GM12875 (cell line): ENCODE data around the gene CPXM1.

ENCODE experiments used
- H3K4me3 ChIP-seq: one replicate; pipeline ENCODE4 v1.5.1; 2011; ENCODE audit warnings: low read depth, low read length, control low read depth
- CTCF ChIP-seq: IDR thresholded peaks from 2 replicates; pipeline ENCODE4 v1.5.1; 2011; ENCODE audit warnings: low read depth, mild to moderate bottlenecking, control low read depth, inconsistent platforms, low read length, moderate library complexity, borderline replicate concordance; ENCODE audit not compliant: insufficient read depth

The CPXM1 gene

GRCh38 chr20:2763186-2763585 lies 37.2 kb downstream of the CPXM1 start:
- no peak for TF ChIP-seq CTCF
- H3K4me3 ChIP-seq = no peak overlapping the region

- H3K4me3 ChIP-seq = no peak overlapping the region
These were observed 37.8 kb downstream of the CPXM1 start for GRCh38 chr20:2762578-2763131.

GRCh38 chr20:2761885-2762284 lies 38.5 kb downstream of the CPXM1 start:
- TF ChIP-seq CTCF = no peak
- no peak overlapping the region for H3K4me3 ChIP-seq

More at GRCh38 chr20:2762578-2763131, 37.8 kb downstream of the CPXM1 start:
- no peak for TF ChIP-seq CTCF

DNA sequence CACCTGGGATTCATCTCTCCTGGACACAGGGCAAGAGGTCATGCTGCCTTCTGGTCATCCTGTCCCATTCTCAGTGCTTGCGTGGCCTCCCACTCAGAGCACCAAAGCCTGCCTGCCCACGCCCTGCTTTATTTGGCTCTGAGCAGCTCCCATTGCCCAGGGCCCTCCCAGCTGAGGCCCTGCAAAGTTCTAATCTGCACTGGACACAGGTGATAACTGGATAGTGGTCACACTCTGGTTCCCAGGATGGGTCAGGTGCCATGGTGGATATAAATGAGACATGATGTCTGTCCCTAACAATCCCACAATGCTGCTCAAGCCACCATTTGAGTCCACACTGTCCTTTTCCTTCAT lies 39.5 kb downstream of the CPXM1 start:
- TF ChIP-seq CTCF = no peak
- H3K4me3 ChIP-seq = no peak overlapping the region

DNA sequence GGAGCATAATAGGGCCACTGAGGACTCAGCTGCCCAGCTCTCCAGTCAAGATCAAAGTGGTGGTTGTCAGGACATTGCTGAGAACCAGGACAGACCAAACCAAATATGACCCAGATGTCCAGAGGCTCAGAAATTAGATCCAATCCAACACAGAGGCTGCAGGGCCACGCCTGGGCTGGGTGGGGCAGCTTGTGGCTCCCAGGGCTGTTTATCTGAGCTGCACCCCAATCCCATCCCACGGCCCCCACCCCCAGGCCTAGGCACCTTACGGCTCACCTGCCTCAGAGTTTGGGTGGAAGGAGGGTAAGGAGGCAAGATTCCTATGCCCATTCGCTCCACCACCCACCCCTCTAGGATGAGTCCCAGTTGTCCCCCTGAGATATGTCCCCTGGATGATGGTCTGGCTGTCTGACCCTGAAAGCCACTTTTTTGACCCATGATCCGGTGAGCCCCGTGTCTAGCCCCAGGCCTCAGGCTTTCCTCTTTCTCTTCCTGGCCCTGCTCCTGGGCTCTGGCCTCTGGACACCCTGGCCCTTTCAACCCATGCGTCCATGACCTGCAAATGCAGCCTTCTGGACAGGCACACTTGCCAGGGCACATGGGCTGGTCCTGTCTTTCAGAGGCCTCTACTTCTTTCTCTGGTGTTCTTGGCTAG lies 40.0 kb downstream of the CPXM1 start:
- H3K4me3 ChIP-seq = no peak overlapping the region
- TF ChIP-seq CTCF = no peak

GRCh38 chr20:2759603-2760296 lies 40.7 kb downstream of the CPXM1 start:
- TF ChIP-seq CTCF = no peak
- no peak overlapping the region for H3K4me3 ChIP-seq

GRCh38 chr20:2759143-2759542 lies 41.3 kb downstream of the CPXM1 start:
- H3K4me3 ChIP-seq = no peak overlapping the region
- no peak for TF ChIP-seq CTCF
